ENCODE measurements around the gene LSG1.

The LSG1 gene

GRCh38 chr3:194696702-194697101, 24.7 kb upstream of the LSG1 start:
- Histone ChIP-seq H3K9me3 (ENCODE audit: insufficient read depth, low read length) (no peaks in the 10 kb centered on the region), H3K36me3 (ENCODE audit: low read length) (no peaks in the 10 kb centered on the region), H3K79me2 (ENCODE audit: insufficient read depth, low read length) (no peaks in the 10 kb centered on the region)

GRCh38 chr3:194691481-194692283, 19.7 kb upstream of the LSG1 start:
- peak overlapping the region; percentile 2 for H3K4me3 ChIP-seq (ENCODE audit: insufficient read depth, low read length, poor library complexity, severe bottlenecking)
- H3K4me2 ChIP-seq (ENCODE audit: low read depth, low read length, poor library complexity, severe bottlenecking): peak overlapping the region; percentile 44
- no peak overlapping the region for H2AFZ ChIP-seq (ENCODE audit: low read depth, low read length, severe bottlenecking)

More at GRCh38 chr3:194696702-194697101, 24.7 kb upstream of the LSG1 start:
- H3K27me3 ChIP-seq (ENCODE audit: low read length): no peaks in the 10 kb centered on the region
- H3K27ac ChIP-seq (ENCODE audit: low read depth, low read length): no peak overlapping the region
- no peak overlapping the region for H3K4me3 ChIP-seq (ENCODE audit: insufficient read depth, low read length, poor library complexity, severe bottlenecking)
- no peaks in the 10 kb centered on the region for H4K20me1 ChIP-seq (ENCODE audit: low read depth, low read length)
- TF ChIP-seq EZH2phosphoT487 (conservative IDR thresholded peaks at IDR 0.05; ENCODE audit: low read length): no peak
- TF ChIP-seq, protein P1, sequence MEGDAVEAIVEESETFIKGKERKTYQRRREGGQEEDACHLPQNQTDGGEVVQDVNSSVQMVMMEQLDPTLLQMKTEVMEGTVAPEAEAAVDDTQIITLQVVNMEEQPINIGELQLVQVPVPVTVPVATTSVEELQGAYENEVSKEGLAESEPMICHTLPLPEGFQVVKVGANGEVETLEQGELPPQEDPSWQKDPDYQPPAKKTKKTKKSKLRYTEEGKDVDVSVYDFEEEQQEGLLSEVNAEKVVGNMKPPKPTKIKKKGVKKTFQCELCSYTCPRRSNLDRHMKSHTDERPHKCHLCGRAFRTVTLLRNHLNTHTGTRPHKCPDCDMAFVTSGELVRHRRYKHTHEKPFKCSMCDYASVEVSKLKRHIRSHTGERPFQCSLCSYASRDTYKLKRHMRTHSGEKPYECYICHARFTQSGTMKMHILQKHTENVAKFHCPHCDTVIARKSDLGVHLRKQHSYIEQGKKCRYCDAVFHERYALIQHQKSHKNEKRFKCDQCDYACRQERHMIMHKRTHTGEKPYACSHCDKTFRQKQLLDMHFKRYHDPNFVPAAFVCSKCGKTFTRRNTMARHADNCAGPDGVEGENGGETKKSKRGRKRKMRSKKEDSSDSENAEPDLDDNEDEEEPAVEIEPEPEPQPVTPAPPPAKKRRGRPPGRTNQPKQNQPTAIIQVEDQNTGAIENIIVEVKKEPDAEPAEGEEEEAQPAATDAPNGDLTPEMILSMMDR (IDR thresholded peaks at IDR 0.05; ENCODE audit: insufficient read depth, low read length, poor library complexity, severe bottlenecking): no peak
- H2AFZ ChIP-seq (ENCODE audit: low read depth, low read length, severe bottlenecking): no peak overlapping the region
- H3K4me2 ChIP-seq (ENCODE audit: low read depth, low read length, poor library complexity, severe bottlenecking): no peak overlapping the region
- H3K9ac ChIP-seq (ENCODE audit: low read length): no peak overlapping the region
- H3K9me2 ChIP-seq (replicated peaks; ENCODE audit: insufficient read depth, low read length): no peaks in the 10 kb centered on the region
- peaks cover 6% of the 10 kb centered on the region for H3F3A ChIP-seq (ENCODE audit: insufficient read depth)

GRCh38 chr3:194690501-194691372, 18.7 kb upstream of the LSG1 start:
- Histone ChIP-seq H3F3A (ENCODE audit: insufficient read depth) (peaks cover 26% of the 10 kb centered on the region), H3K9ac (ENCODE audit: low read length) (peak overlapping the region; percentile 11; the same call in 1 of the 2 replicates), H4K20me1 (ENCODE audit: low read depth, low read length) (no peaks in the 10 kb centered on the region), H2AFZ (ENCODE audit: low read depth, low read length, severe bottlenecking) (no peak overlapping the region), H3K4me2 (ENCODE audit: low read depth, low read length, poor library complexity, severe bottlenecking) (peak overlapping the region; percentile 44), H3K9me2 (replicated peaks; ENCODE audit: insufficient read depth, low read length) (no peaks in the 10 kb centered on the region), H3K27ac (ENCODE audit: low read depth, low read length) (peak overlapping the region; percentile 87), H3K4me3 (ENCODE audit: insufficient read depth, low read length, poor library complexity, severe bottlenecking) (peak overlapping the region; percentile 2), H3K36me3 (ENCODE audit: low read length) (no peaks in the 10 kb centered on the region), H3K9me3 (ENCODE audit: insufficient read depth, low read length) (no peaks in the 10 kb centered on the region), H3K27me3 (ENCODE audit: low read length) (no peaks in the 10 kb centered on the region), H3K79me2 (ENCODE audit: insufficient read depth, low read length) (no peaks in the 10 kb centered on the region)
- TF ChIP-seq EZH2phosphoT487 (conservative IDR thresholded peaks at IDR 0.05; ENCODE audit: low read length): no peak
- TF ChIP-seq, protein P1 (IDR thresholded peaks at IDR 0.05; ENCODE audit: insufficient read depth, low read length, poor library complexity, severe bottlenecking): no peak

More at GRCh38 chr3:194691481-194692283, 19.7 kb upstream of the LSG1 start:
- peaks cover 26% of the 10 kb centered on the region for H3F3A ChIP-seq (ENCODE audit: insufficient read depth)
- no peaks in the 10 kb centered on the region for H3K36me3 ChIP-seq (ENCODE audit: low read length)
- TF ChIP-seq, protein P1 (IDR thresholded peaks at IDR 0.05; ENCODE audit: insufficient read depth, low read length, poor library complexity, severe bottlenecking): no peak
- TF ChIP-seq EZH2phosphoT487 (conservative IDR thresholded peaks at IDR 0.05; ENCODE audit: low read length): no peak
- peak overlapping the region; percentile 11; the same call in 1 of the 2 replicates for H3K9ac ChIP-seq (ENCODE audit: low read length)
- no peaks in the 10 kb centered on the region for H3K27me3 ChIP-seq (ENCODE audit: low read length)
- peak overlapping the region; percentile 87 for H3K27ac ChIP-seq (ENCODE audit: low read depth, low read length)
- no peaks in the 10 kb centered on the region for H4K20me1 ChIP-seq (ENCODE audit: low read depth, low read length)
- no peaks in the 10 kb centered on the region for H3K9me3 ChIP-seq (ENCODE audit: insufficient read depth, low read length)
- H3K79me2 ChIP-seq (ENCODE audit: insufficient read depth, low read length): no peaks in the 10 kb centered on the region
- no peaks in the 10 kb centered on the region for H3K9me2 ChIP-seq (replicated peaks; ENCODE audit: insufficient read depth, low read length)
